HepG2 (cell line): ENCODE data around the gene ASTN1. TPM values are rescaled to one million over a fixed set of nuclear protein-coding genes. Genes with fewer than 3 reads are reported as not detected.

Experiments used
- ATAC-seq: fragments of 200-7000 bp; cut with Tn5 transposase; 3 replicates; pipeline ENCODE4 v1.9.1; 2020; ENCODE audit warnings: mild to moderate bottlenecking, moderate library complexity
- BruUV-seq: library from RNA; stranded (reverse); fragments of 400-500 nt; replicated peaks from 2 replicates; lab custom pipeline; 2021; lab: Mats Ljungman, UMichigan
- CTCF ChIA-PET: fragments of 300-600 bp; formaldehyde crosslinking; extraction: SDS; loops from one replicate; lab custom pipeline; 2021; ENCODE audit warnings: low total read pairs, inconsistent platforms, low intra/inter-chr PET ratio; lab: Yijun Ruan, JAX
- POLR2A ChIA-PET: fragments of 350-600 bp; sonication (Branson Sonifier 250); formaldehyde crosslinking; loops from one replicate; lab custom pipeline; 2020; ENCODE audit warnings: antibody characterized with exemption, inconsistent platforms; lab: Yijun Ruan, JAX
- DNase-seq: peaks from one replicate; pipeline ENCODE4 v3.0.0-alpha.2; 2015; ENCODE audit warnings: low spot score
- FAIRE-seq: peaks from 3 replicates; lab custom pipeline; 2011; peaks lifted over from hg19 to GRCh38; lab: Jason Lieb, UNC
- H2AFZ ChIP-seq: one replicate; pipeline ENCODE4 v1.6.1; 2011; ENCODE audit warnings: low read length, inconsistent platforms
- H3K27ac ChIP-seq: fragments of 300-600 bp; 3 replicates; pipeline ENCODE4 v1.8.0; 2011; ENCODE audit warnings: mixed run types, mild to moderate bottlenecking, mixed read lengths, low read length, inconsistent platforms; ENCODE audit not compliant: insufficient read depth; ENCODE audit errors: extremely low read length
- H3K27me3 ChIP-seq, 2 experiments: fragments of 200-600 bp in 1 of 2; 2 replicates in 1 of 2; 3 replicates in 1 of 2; pipeline versions ENCODE4 v1.6.0 to v1.8.0; 2011; ENCODE audit warnings: low read length in 2 of 2, mild to moderate bottlenecking in 2 of 2, moderate library complexity in 2 of 2, inconsistent platforms in 1 of 2; ENCODE audit not compliant: insufficient read depth in 2 of 2, control insufficient read depth in 1 of 2
- H3K36me3 ChIP-seq, 2 experiments: fragments of 200-600 bp in 1 of 2; replicated peaks in 1 of 2; 2 replicates in 1 of 2; 3 replicates in 1 of 2; pipeline versions ENCODE4 v1.5.1 to v1.8.0; 2011; ENCODE audit warnings: low read length in 2 of 2, inconsistent platforms in 1 of 2; ENCODE audit not compliant: insufficient read depth in 2 of 2, control insufficient read depth in 1 of 2
- H3K4me1 ChIP-seq: 2 replicates; pipeline ENCODE4 v1.5.1; 2012; ENCODE audit warnings: low read length, inconsistent platforms; ENCODE audit not compliant: insufficient read depth
- H3K4me2 ChIP-seq: 2 replicates; pipeline ENCODE4 v1.6.0; 2011; ENCODE audit warnings: low read depth, low read length, inconsistent platforms
- H3K4me3 ChIP-seq, 3 experiments: fragments of 200-600 bp in 1 of 3; sonication (generic), shearing (Covaris generic) in 1 of 3; replicated peaks in 1 of 3; 2 replicates each; pipeline ENCODE4 v1.5.1; 2011 to 2016; ENCODE audit warnings: low read length in 3 of 3, inconsistent platforms in 2 of 3, low read depth in 2 of 3, mild to moderate bottlenecking in 2 of 3, control low read depth in 1 of 3, mixed read lengths in 1 of 3; ENCODE audit not compliant: insufficient read depth in 1 of 3
- H3K79me2 ChIP-seq: one replicate; pipeline ENCODE4 v1.6.1; 2011; ENCODE audit warnings: low read length, inconsistent platforms; ENCODE audit not compliant: insufficient read depth
- H3K9ac ChIP-seq: 2 replicates; pipeline ENCODE4 v1.6.0; 2011; ENCODE audit warnings: mild to moderate bottlenecking, low read depth, low read length, inconsistent platforms; ENCODE audit not compliant: insufficient read depth
- H3K9me3 ChIP-seq: 2 replicates; pipeline ENCODE4 v1.5.1; 2012; ENCODE audit warnings: mild to moderate bottlenecking, low read length
- H4K20me1 ChIP-seq: 2 replicates; pipeline ENCODE4 v1.6.0; 2011; ENCODE audit warnings: inconsistent platforms, mild to moderate bottlenecking, low read length, moderate library complexity; ENCODE audit not compliant: insufficient read depth
- CREM ChIP-seq, 2 experiments: sonication (generic) in 1 of 2; formaldehyde crosslinking in 1 of 2; IDR thresholded peaks; 2 replicates each; pipeline versions ENCODE4 v1.4.0 to v1.6.1; 2016 to 2020; ENCODE audit warnings: antibody characterized with exemption in 1 of 2, mild to moderate bottlenecking in 1 of 2, missing genetic modification reagents in 1 of 2
- DZIP1 ChIP-seq: sonication (generic); formaldehyde crosslinking; IDR thresholded peaks from 2 replicates; pipeline ENCODE4 v1.5.0; 2020; ENCODE audit warnings: mild to moderate bottlenecking, missing genetic modification reagents
- KDM6A ChIP-seq: IDR thresholded peaks from 2 replicates; pipeline ENCODE4 v1.6.1; 2016; ENCODE audit warnings: low read depth
- MIER2 ChIP-seq: IDR thresholded peaks from 2 replicates; pipeline ENCODE4 v1.6.1; 2016; ENCODE audit warnings: missing biosample characterization, missing genetic modification reagents
- PHF8 ChIP-seq: sonication (generic); formaldehyde crosslinking; IDR thresholded peaks from 2 replicates; pipeline ENCODE4 v1.5.0; 2020; ENCODE audit warnings: missing genetic modification reagents
- TBX2 ChIP-seq: sonication (generic); formaldehyde crosslinking; IDR thresholded peaks from 2 replicates; pipeline ENCODE4 v1.5.0; 2020; ENCODE audit warnings: missing genetic modification reagents, mild to moderate bottlenecking, borderline replicate concordance
- ZFP91 ChIP-seq: sonication (generic); formaldehyde crosslinking; IDR thresholded peaks from 2 replicates; pipeline ENCODE4 v1.9.0; 2022; ENCODE audit warnings: missing genetic modification reagents, mild to moderate bottlenecking, borderline replicate concordance
- ZKSCAN5 ChIP-seq: sonication (generic); formaldehyde crosslinking; IDR thresholded peaks from 2 replicates; pipeline ENCODE4 v1.5.1; 2020; ENCODE audit warnings: mild to moderate bottlenecking, missing genetic modification reagents
- ZKSCAN8 ChIP-seq: IDR thresholded peaks from 2 replicates; pipeline ENCODE4 v1.6.1; 2016; ENCODE audit warnings: borderline replicate concordance, missing genetic modification reagents, missing compliant biosample characterization
- ZNF432 ChIP-seq: sonication (generic); formaldehyde crosslinking; IDR thresholded peaks from 2 replicates; pipeline ENCODE4 v1.5.0; 2020; ENCODE audit warnings: missing genetic modification reagents, mild to moderate bottlenecking, borderline replicate concordance
- ZNF710 ChIP-seq: sonication (generic); formaldehyde crosslinking; IDR thresholded peaks from 2 replicates; pipeline ENCODE4 v1.5.0; 2020; ENCODE audit warnings: mild to moderate bottlenecking, missing genetic modification reagents, borderline replicate concordance
- whole genome bisulfite sequencing: methylation state at CpG from one replicate; pipeline ENCODE4 v1.1.6; 2017; ENCODE audit warnings: low lambda C conversion rate; 5-methylcytosine and 5-hydroxymethylcytosine counted together
- in situ Hi-C: cut with HindIII; loops from 2 replicates; pipeline ENCODE4 v1.10.0; 2017; ENCODE audit warnings: low pct_unique_long_range_greater_than_20kb; ENCODE audit not compliant: extremely low pct_ligation_motif_present
- intact Hi-C: fragments of 100-400 bp; cut with micrococcal nuclease; formaldehyde crosslinking; loops from one replicate; pipeline ENCODE4 v1.10.0; 2022; ENCODE audit not compliant: unreplicated experiment
- polyA plus RNA-seq, 8 experiments: library from polyadenylated mRNA; depleted of rRNA in 3 of 8; stranded (reverse) in 7 of 8; unstranded in 1 of 8; fragments of >200 nt; fragmentation: Illumina TruSeq in 4 of 8; extraction: Trizol in 4 of 8; gene quantifications; 2 replicates each; pipeline versions ENCODE4 v1.2.1 to v1.2.3, GENCODE V29; 2011 to 2016; ENCODE audit warnings: low read depth in 4 of 8, missing spikeins in 1 of 8, mixed read lengths in 1 of 8; ENCODE audit not compliant: insufficient read depth in 1 of 8
- total RNA-seq, 5 experiments: library from RNA; depleted of rRNA; stranded (reverse); fragments of >200 nt; fragmentation: Illumina TruSeq; extraction: Trizol; gene quantifications; 2 replicates each; pipeline ENCODE4 v1.2.3, GENCODE V29; 2016; ENCODE audit warnings: low read depth in 1 of 5

Gene ASTN1
- total and polyA plus RNA-seq, 2 of the 13 experiments (the other 11 are each of a cell fraction or from before 2014, with no cell fraction given), result not detected

GRCh38 chr1:177106196-177106595 lies 58.3 kb downstream of the ASTN1 start:
- Histone ChIP-seq H3K27ac (no peak overlapping the region), H3K4me3 (no peak overlapping the region), H2AFZ (no peak overlapping the region), H3K9ac (no peak overlapping the region), H3K36me3 (no peaks in the 10 kb centered on the region)
- in situ Hi-C loops, result no loop called here
- 0% methylated on average over 1 of the region's 1 CpG for WGBS
- no peak for ATAC-seq
- no peak for TF ChIP-seq ZFP91 (CRISPR knock-in tag)
- no peak for TF ChIP-seq ZNF432 (CRISPR knock-in tag)
- no peak for TF ChIP-seq ZKSCAN8 (CRISPR knock-in tag)
- no peak for TF ChIP-seq KDM6A (CRISPR knock-in tag)
- TF ChIP-seq PHF8 (CRISPR knock-in tag), result no peak
- no peak for TF ChIP-seq DZIP1 (CRISPR knock-in tag)
- no peak for TF ChIP-seq TBX2 (CRISPR knock-in tag)
- no peak for TF ChIP-seq ZKSCAN5 (CRISPR knock-in tag)
- no peak for TF ChIP-seq MIER2
- no peak for TF ChIP-seq ZNF710 (CRISPR knock-in tag)
- no peak for TF ChIP-seq CREM (IDR thresholded peaks at IDR 0.05)
- no peak for TF ChIP-seq CREM (CRISPR knock-in tag; IDR thresholded peaks at IDR 0.05)
- TF ChIP-seq, all 625 proteins: peak for 0
- Histone ChIP-seq H3K4me2 (no peak overlapping the region), H3K79me2 (no peaks in the 10 kb centered on the region), H3K27me3 (no peaks in the 10 kb centered on the region), H3K4me1 (no peaks in the 10 kb centered on the region), H3K9me3 (no peaks in the 10 kb centered on the region), H4K20me1 (no peaks in the 10 kb centered on the region)
- ChIA-PET CTCF (no interaction called here), POLR2A (no interaction called here)
- BruUV-seq, result no TSS peak
- intact Hi-C loops, result no loop called here
- no peak for DNase-seq
- no peak for FAIRE-seq
